ENCODE measurements around the gene HEY2. TPM values are rescaled to one million over a fixed set of nuclear protein-coding genes. Genes with fewer than 3 reads are reported as not detected.

Gene HEY2
- total RNA-seq, 1 donor from 2014 or later: 10.8 TPM

- Mint-ChIP-seq H3K27ac (ENCODE audit: unreplicated experiment) (no peak overlapping the region), H3K36me3 (ENCODE audit: low read depth) (no peaks in the 10 kb centered on the region), H3K4me3 (peak overlapping the region; percentile 52), H3K4me1 (peaks cover 17% of the 10 kb centered on the region), H3K27me3 (ENCODE audit: low read depth) (peaks cover 15% of the 10 kb centered on the region), H3K9me3 (no peaks in the 10 kb centered on the region)
- DNase-seq (ENCODE audit: low read depth, low spot score): no peak
- no peak for TF ChIP-seq CTCF (conservative IDR thresholded peaks at IDR 0.05)
Measured at GRCh38 chr6:125793280-125793679, 43.8 kb downstream of the HEY2 start.

DNA sequence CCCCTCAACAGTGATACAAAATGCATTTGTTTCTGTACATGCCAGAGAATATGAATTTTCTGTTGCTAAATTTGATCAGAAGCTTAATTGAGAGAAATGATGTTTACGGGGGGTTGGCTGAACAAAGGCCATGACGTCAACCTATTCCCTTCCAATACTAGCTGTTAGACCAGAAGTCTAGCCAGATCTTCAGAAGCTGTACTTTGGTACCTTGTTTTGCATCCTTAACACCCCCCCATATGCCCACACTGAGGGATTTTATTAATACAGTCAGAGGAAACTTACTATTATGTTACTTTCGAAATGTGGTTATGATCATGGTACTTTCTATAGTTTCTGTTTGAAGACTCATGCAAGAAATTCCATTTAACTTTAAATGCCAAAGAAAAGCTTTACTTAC lies 44.4 kb downstream of the HEY2 start:
- Mint-ChIP-seq H3K27me3 (ENCODE audit: low read depth) (peaks cover 15% of the 10 kb centered on the region), H3K4me3 (peak overlapping the region; percentile 52), H3K27ac (ENCODE audit: unreplicated experiment) (no peak overlapping the region), H3K36me3 (ENCODE audit: low read depth) (no peaks in the 10 kb centered on the region), H3K4me1 (peaks cover 17% of the 10 kb centered on the region), H3K9me3 (no peaks in the 10 kb centered on the region)
- no peak for DNase-seq (ENCODE audit: low read depth, low spot score)
- no peak for TF ChIP-seq CTCF (conservative IDR thresholded peaks at IDR 0.05)

- TF ChIP-seq CTCF (conservative IDR thresholded peaks at IDR 0.05): no peak
- Mint-ChIP-seq H3K27me3 (ENCODE audit: low read depth) (peaks cover 15% of the 10 kb centered on the region), H3K4me1 (peaks cover 13% of the 10 kb centered on the region), H3K36me3 (ENCODE audit: low read depth) (no peaks in the 10 kb centered on the region), H3K27ac (ENCODE audit: unreplicated experiment) (no peak overlapping the region), H3K9me3 (no peaks in the 10 kb centered on the region), H3K4me3 (no peak overlapping the region)
- DNase-seq (ENCODE audit: low read depth, low spot score): no peak
Measured at GRCh38 chr6:125794342-125795137, 45.1 kb downstream of the HEY2 start.

- no peak for TF ChIP-seq CTCF (conservative IDR thresholded peaks at IDR 0.05)
- H3K9me3 Mint-ChIP-seq: no peaks in the 10 kb centered on the region
- H3K36me3 Mint-ChIP-seq (ENCODE audit: low read depth): no peaks in the 10 kb centered on the region
- no peak for DNase-seq (ENCODE audit: low read depth, low spot score)
- H3K4me3 Mint-ChIP-seq: peak overlapping the region; percentile 21
- no peak overlapping the region for H3K27ac Mint-ChIP-seq (ENCODE audit: unreplicated experiment)
- H3K4me1 Mint-ChIP-seq: peaks cover 6% of the 10 kb centered on the region
- peaks cover 12% of the 10 kb centered on the region for H3K27me3 Mint-ChIP-seq (ENCODE audit: low read depth)
Measured at GRCh38 chr6:125795301-125795700, 45.9 kb downstream of the HEY2 start.

GRCh38 chr6:125797120-125797885 lies 47.9 kb downstream of the HEY2 start:
- no peak overlapping the region for H3K4me3 Mint-ChIP-seq
- DNase-seq (ENCODE audit: low read depth, low spot score): no peak
- no peak for TF ChIP-seq CTCF (conservative IDR thresholded peaks at IDR 0.05)
- no peaks in the 10 kb centered on the region for H3K36me3 Mint-ChIP-seq (ENCODE audit: low read depth)
- no peaks in the 10 kb centered on the region for H3K4me1 Mint-ChIP-seq
- no peak overlapping the region for H3K27ac Mint-ChIP-seq (ENCODE audit: unreplicated experiment)
- no peaks in the 10 kb centered on the region for H3K9me3 Mint-ChIP-seq
- H3K27me3 Mint-ChIP-seq (ENCODE audit: low read depth): peaks cover 7% of the 10 kb centered on the region
